Measurements from ENCODE around the gene CYB5R2. TPM values are rescaled to one million over a fixed set of nuclear protein-coding genes. Genes with fewer than 3 reads are reported as not detected.

CYB5R2 gene
- total and polyA plus RNA-seq, 2 experiments from 2014 or later = 40.9 to 56.2 TPM

DNA sequence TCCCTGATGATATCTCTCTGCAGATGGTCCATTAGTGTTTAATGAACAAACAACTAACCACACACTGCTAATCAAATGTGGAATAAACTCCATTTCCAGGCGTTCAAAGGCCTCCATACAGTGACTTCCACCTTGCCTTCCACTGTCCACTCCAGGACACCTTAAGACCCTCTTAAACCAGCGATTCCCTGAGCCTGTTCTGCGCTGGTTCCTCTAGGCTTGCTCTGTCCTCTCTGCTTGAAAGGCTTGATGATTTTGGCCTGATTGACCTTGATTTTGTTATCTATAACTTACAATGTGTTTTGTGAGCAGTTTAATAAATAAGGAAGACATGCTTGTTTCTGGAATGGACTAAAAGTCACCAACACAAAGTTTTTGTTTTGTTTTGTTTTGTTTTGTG, 20.9 kb upstream of the CYB5R2 start:
- peaks cover 8% of the 10 kb centered on the region for H3K27me3 Mint-ChIP-seq (ENCODE audit: insufficient read depth, low read depth, poor library complexity)
- peaks cover 17% of the 10 kb centered on the region for H3K4me1 Mint-ChIP-seq
- Histone ChIP-seq H3K27ac (ENCODE audit: low read depth) (no peak overlapping the region), H3K4me1 (ENCODE audit: insufficient read depth) (no peaks in the 10 kb centered on the region), H3K4me3 (no peak overlapping the region), H3K79me2 (replicated peaks; ENCODE audit: insufficient read depth) (no peaks in the 10 kb centered on the region), H3K27me3 (ENCODE audit: insufficient read depth) (no peaks in the 10 kb centered on the region), H3K36me3 (ENCODE audit: insufficient read depth) (no peaks in the 10 kb centered on the region), H3F3A (replicated peaks; ENCODE audit: low read depth) (no peaks in the 10 kb centered on the region), H2AFZ (peak overlapping the region; percentile 34; the same call in 1 of the 2 replicates), H3K4me2 (no peak overlapping the region), H4K20me1 (replicated peaks; ENCODE audit: insufficient read depth) (no peaks in the 10 kb centered on the region), H3K9me2 (ENCODE audit: insufficient read depth) (no peaks in the 10 kb centered on the region)
- DNase-seq (ENCODE audit: low spot score) = no peak
- no peaks in the 10 kb centered on the region for H3K9me3 Mint-ChIP-seq
- TF ChIP-seq CREB1 (CRISPR knock-in tag; IDR thresholded peaks at IDR 0.05; ENCODE audit: low read depth) = no peak
- no peak for TF ChIP-seq EZH2 (IDR thresholded peaks at IDR 0.05; ENCODE audit: low read depth, unreplicated experiment)
- TF ChIP-seq, protein P1, sequence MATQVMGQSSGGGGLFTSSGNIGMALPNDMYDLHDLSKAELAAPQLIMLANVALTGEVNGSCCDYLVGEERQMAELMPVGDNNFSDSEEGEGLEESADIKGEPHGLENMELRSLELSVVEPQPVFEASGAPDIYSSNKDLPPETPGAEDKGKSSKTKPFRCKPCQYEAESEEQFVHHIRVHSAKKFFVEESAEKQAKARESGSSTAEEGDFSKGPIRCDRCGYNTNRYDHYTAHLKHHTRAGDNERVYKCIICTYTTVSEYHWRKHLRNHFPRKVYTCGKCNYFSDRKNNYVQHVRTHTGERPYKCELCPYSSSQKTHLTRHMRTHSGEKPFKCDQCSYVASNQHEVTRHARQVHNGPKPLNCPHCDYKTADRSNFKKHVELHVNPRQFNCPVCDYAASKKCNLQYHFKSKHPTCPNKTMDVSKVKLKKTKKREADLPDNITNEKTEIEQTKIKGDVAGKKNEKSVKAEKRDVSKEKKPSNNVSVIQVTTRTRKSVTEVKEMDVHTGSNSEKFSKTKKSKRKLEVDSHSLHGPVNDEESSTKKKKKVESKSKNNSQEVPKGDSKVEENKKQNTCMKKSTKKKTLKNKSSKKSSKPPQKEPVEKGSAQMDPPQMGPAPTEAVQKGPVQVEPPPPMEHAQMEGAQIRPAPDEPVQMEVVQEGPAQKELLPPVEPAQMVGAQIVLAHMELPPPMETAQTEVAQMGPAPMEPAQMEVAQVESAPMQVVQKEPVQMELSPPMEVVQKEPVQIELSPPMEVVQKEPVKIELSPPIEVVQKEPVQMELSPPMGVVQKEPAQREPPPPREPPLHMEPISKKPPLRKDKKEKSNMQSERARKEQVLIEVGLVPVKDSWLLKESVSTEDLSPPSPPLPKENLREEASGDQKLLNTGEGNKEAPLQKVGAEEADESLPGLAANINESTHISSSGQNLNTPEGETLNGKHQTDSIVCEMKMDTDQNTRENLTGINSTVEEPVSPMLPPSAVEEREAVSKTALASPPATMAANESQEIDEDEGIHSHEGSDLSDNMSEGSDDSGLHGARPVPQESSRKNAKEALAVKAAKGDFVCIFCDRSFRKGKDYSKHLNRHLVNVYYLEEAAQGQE (IDR thresholded peaks at IDR 0.05; ENCODE audit: unreplicated experiment) = no peak
- TF ChIP-seq, protein P2, sequence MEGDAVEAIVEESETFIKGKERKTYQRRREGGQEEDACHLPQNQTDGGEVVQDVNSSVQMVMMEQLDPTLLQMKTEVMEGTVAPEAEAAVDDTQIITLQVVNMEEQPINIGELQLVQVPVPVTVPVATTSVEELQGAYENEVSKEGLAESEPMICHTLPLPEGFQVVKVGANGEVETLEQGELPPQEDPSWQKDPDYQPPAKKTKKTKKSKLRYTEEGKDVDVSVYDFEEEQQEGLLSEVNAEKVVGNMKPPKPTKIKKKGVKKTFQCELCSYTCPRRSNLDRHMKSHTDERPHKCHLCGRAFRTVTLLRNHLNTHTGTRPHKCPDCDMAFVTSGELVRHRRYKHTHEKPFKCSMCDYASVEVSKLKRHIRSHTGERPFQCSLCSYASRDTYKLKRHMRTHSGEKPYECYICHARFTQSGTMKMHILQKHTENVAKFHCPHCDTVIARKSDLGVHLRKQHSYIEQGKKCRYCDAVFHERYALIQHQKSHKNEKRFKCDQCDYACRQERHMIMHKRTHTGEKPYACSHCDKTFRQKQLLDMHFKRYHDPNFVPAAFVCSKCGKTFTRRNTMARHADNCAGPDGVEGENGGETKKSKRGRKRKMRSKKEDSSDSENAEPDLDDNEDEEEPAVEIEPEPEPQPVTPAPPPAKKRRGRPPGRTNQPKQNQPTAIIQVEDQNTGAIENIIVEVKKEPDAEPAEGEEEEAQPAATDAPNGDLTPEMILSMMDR (conservative IDR thresholded peaks at IDR 0.05; ENCODE audit: low read depth in 2 of 2) = no peak
- TF ChIP-seq NANOG (IDR thresholded peaks at IDR 0.05; ENCODE audit: borderline replicate concordance) = no peak
- TF ChIP-seq ZNF331 (CRISPR knock-in tag; IDR thresholded peaks at IDR 0.05; ENCODE audit: low read depth) = no peak
- TF ChIP-seq ZNF114 (CRISPR knock-in tag; IDR thresholded peaks at IDR 0.05) = no peak
- TF ChIP-seq JUNB (IDR thresholded peaks at IDR 0.05; ENCODE audit: unreplicated experiment) = no peak
- TF ChIP-seq EZH2phosphoT487 (IDR thresholded peaks at IDR 0.05; ENCODE audit: unreplicated experiment) = no peak
- TF ChIP-seq, protein P3, sequence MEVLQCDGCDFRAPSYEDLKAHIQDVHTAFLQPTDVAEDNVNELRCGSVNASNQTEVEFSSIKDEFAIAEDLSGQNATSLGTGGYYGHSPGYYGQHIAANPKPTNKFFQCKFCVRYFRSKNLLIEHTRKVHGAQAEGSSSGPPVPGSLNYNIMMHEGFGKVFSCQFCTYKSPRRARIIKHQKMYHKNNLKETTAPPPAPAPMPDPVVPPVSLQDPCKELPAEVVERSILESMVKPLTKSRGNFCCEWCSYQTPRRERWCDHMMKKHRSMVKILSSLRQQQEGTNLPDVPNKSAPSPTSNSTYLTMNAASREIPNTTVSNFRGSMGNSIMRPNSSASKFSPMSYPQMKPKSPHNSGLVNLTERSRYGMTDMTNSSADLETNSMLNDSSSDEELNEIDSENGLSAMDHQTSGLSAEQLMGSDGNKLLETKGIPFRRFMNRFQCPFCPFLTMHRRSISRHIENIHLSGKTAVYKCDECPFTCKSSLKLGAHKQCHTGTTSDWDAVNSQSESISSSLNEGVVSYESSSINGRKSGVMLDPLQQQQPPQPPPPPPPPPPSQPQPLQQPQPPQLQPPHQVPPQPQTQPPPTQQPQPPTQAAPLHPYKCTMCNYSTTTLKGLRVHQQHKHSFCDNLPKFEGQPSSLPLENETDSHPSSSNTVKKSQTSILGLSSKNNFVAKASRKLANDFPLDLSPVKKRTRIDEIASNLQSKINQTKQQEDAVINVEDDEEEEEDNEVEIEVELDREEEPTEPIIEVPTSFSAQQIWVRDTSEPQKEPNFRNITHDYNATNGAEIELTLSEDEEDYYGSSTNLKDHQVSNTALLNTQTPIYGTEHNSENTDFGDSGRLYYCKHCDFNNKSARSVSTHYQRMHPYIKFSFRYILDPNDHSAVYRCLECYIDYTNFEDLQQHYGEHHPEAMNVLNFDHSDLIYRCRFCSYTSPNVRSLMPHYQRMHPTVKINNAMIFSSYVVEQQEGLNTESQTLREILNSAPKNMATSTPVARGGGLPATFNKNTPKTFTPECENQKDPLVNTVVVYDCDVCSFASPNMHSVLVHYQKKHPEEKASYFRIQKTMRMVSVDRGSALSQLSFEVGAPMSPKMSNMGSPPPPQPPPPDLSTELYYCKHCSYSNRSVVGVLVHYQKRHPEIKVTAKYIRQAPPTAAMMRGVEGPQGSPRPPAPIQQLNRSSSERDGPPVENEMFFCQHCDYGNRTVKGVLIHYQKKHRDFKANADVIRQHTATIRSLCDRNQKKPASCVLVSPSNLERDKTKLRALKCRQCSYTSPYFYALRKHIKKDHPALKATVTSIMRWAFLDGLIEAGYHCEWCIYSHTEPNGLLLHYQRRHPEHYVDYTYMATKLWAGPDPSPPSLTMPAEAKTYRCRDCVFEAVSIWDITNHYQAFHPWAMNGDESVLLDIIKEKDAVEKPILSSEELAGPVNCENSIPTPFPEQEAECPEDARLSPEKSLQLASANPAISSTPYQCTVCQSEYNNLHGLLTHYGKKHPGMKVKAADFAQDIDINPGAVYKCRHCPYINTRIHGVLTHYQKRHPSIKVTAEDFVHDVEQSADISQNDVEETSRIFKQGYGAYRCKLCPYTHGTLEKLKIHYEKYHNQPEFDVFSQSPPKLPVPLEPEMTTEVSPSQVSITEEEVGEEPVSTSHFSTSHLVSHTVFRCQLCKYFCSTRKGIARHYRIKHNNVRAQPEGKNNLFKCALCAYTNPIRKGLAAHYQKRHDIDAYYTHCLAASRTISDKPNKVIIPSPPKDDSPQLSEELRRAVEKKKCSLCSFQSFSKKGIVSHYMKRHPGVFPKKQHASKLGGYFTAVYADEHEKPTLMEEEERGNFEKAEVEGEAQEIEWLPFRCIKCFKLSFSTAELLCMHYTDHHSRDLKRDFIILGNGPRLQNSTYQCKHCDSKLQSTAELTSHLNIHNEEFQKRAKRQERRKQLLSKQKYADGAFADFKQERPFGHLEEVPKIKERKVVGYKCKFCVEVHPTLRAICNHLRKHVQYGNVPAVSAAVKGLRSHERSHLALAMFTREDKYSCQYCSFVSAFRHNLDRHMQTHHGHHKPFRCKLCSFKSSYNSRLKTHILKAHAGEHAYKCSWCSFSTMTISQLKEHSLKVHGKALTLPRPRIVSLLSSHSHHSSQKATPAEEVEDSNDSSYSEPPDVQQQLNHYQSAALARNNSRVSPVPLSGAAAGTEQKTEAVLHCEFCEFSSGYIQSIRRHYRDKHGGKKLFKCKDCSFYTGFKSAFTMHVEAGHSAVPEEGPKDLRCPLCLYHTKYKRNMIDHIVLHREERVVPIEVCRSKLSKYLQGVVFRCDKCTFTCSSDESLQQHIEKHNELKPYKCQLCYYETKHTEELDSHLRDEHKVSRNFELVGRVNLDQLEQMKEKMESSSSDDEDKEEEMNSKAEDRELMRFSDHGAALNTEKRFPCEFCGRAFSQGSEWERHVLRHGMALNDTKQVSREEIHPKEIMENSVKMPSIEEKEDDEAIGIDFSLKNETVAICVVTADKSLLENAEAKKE (CRISPR knock-in tag; IDR thresholded peaks at IDR 0.05) = no peak
- TF ChIP-seq STAT1 (IDR thresholded peaks at IDR 0.05; ENCODE audit: unreplicated experiment) = no peak
- no peak for TF ChIP-seq POLR2AphosphoS5 (IDR thresholded peaks at IDR 0.05; ENCODE audit: low read depth)
- TF ChIP-seq, protein P4, sequence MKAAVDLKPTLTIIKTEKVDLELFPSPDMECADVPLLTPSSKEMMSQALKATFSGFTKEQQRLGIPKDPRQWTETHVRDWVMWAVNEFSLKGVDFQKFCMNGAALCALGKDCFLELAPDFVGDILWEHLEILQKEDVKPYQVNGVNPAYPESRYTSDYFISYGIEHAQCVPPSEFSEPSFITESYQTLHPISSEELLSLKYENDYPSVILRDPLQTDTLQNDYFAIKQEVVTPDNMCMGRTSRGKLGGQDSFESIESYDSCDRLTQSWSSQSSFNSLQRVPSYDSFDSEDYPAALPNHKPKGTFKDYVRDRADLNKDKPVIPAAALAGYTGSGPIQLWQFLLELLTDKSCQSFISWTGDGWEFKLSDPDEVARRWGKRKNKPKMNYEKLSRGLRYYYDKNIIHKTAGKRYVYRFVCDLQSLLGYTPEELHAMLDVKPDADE (IDR thresholded peaks at IDR 0.05) = no peak
- H3K36me3 Mint-ChIP-seq (ENCODE audit: low read depth) = no peaks in the 10 kb centered on the region
- ATAC-seq = no peak
- H3K4me3 Mint-ChIP-seq = no peak overlapping the region
- H3K27ac Mint-ChIP-seq = no peak overlapping the region
